Liver (tissue), 9 donors: ENCODE data around the gene GUCY1A2. TPM values are rescaled to one million over a fixed set of nuclear protein-coding genes. Genes with fewer than 3 reads are reported as not detected.

Experiments
- DNase-seq: peaks from one replicate; pipeline ENCODE4 v3.0.0-alpha.2; 2017; ENCODE audit warnings: low spot score
- H3K27ac ChIP-seq, 2 donors: one replicate each; pipeline ENCODE4 v1.7.0; 2013; ENCODE audit warnings: inconsistent platforms in 2 of 2, low read length in 2 of 2, control low read depth in 1 of 2, low read depth in 1 of 2, mild to moderate bottlenecking in 1 of 2
- H3K27me3 ChIP-seq, 4 donors: one replicate each; pipeline versions ENCODE4 v1.6.1 to v1.7.0; 2013; ENCODE audit warnings: low read length in 3 of 4, inconsistent platforms in 1 of 4, mild to moderate bottlenecking in 1 of 4, moderate library complexity in 1 of 4; ENCODE audit not compliant: control insufficient read depth in 4 of 4, insufficient read depth in 4 of 4
- H3K36me3 ChIP-seq, 4 donors: one replicate each; pipeline versions ENCODE4 v1.6.1 to v1.7.0; 2013; ENCODE audit warnings: low read length in 3 of 4, mild to moderate bottlenecking in 3 of 4, low read depth in 1 of 4, moderate library complexity in 1 of 4; ENCODE audit not compliant: control insufficient read depth in 4 of 4, insufficient read depth in 3 of 4
- H3K4me1 ChIP-seq, 4 donors: one replicate each; pipeline versions ENCODE4 v1.6.1 to v1.7.0; 2013; ENCODE audit warnings: low read length in 3 of 4, mild to moderate bottlenecking in 3 of 4, moderate library complexity in 1 of 4; ENCODE audit not compliant: control insufficient read depth in 4 of 4, insufficient read depth in 4 of 4
- H3K4me3 ChIP-seq, 3 donors: one replicate each; pipeline versions ENCODE4 v1.6.1 to v1.7.0; 2013; ENCODE audit warnings: low read length in 3 of 3, control low read depth in 1 of 3, low read depth in 1 of 3, mild to moderate bottlenecking in 1 of 3
- H3K9ac ChIP-seq, 2 donors: one replicate each; pipeline ENCODE4 v1.7.0; 2013; ENCODE audit warnings: low read length in 2 of 2, mild to moderate bottlenecking in 2 of 2, moderate library complexity in 2 of 2, control low read depth in 1 of 2, low read depth in 1 of 2
- H3K9me3 ChIP-seq, 4 donors: one replicate each; pipeline versions ENCODE4 v1.6.1 to v1.7.0; 2013; ENCODE audit warnings: low read length in 3 of 4; ENCODE audit not compliant: control insufficient read depth in 4 of 4
- EGR1 ChIP-seq, 2 donors: IDR thresholded peaks; 2 replicates each; pipeline ENCODE4 v1.6.1; 2016 to 2018; ENCODE audit warnings: antibody characterized with exemption in 2 of 2, low read depth in 2 of 2
- FOXA1 ChIP-seq: IDR thresholded peaks from 2 replicates; pipeline ENCODE4 v1.6.1; 2016; ENCODE audit warnings: antibody characterized with exemption
- FOXA2 ChIP-seq: IDR thresholded peaks from 2 replicates; pipeline ENCODE4 v1.6.1; 2016; ENCODE audit warnings: antibody characterized with exemption
- GABPA ChIP-seq, 2 donors: IDR thresholded peaks in 1 of 2; conservative IDR thresholded peaks in 1 of 2; 2 replicates each; pipeline ENCODE4 v1.6.1; 2016; ENCODE audit warnings: antibody characterized with exemption in 2 of 2, mild to moderate bottlenecking in 1 of 2, moderate library complexity in 1 of 2
- HNF4G ChIP-seq: IDR thresholded peaks from 2 replicates; pipeline ENCODE4 v1.6.1; 2016; ENCODE audit warnings: antibody characterized with exemption
- JUND ChIP-seq, 2 donors: IDR thresholded peaks; 2 replicates each; pipeline ENCODE4 v1.6.1; 2016; ENCODE audit warnings: antibody characterized with exemption in 2 of 2
- NR2F2 ChIP-seq: IDR thresholded peaks from 2 replicates; pipeline ENCODE4 v1.6.1; 2016; ENCODE audit warnings: antibody characterized with exemption
- RAD21 ChIP-seq, 2 donors: IDR thresholded peaks; 2 replicates each; pipeline ENCODE4 v1.6.1; 2016; ENCODE audit warnings: antibody characterized with exemption in 2 of 2, mild to moderate bottlenecking in 2 of 2
- RXRA ChIP-seq, 2 donors: IDR thresholded peaks; 2 replicates each; pipeline ENCODE4 v1.6.1; 2017 to 2018; ENCODE audit warnings: antibody characterized with exemption in 2 of 2, mild to moderate bottlenecking in 1 of 2
- SP1 ChIP-seq: IDR thresholded peaks from 2 replicates; pipeline ENCODE4 v1.6.1; 2018; ENCODE audit warnings: antibody characterized with exemption, mild to moderate bottlenecking
- TAF1 ChIP-seq: conservative IDR thresholded peaks from 2 replicates; pipeline ENCODE4 v1.6.1; 2016; ENCODE audit warnings: antibody characterized with exemption, mild to moderate bottlenecking
- YY1 ChIP-seq: IDR thresholded peaks from 2 replicates; pipeline ENCODE4 v1.6.1; 2016; ENCODE audit warnings: antibody characterized with exemption, mild to moderate bottlenecking
- ZBTB33 ChIP-seq: IDR thresholded peaks from 2 replicates; pipeline ENCODE4 v1.6.1; 2016; ENCODE audit warnings: antibody characterized with exemption
- WGBS: extraction: QIAGEN DNeasy Blood & Tissue Kit; methylation state at CpG from one replicate; pipeline ENCODE4 v1.1.7; 2013; 5-methylcytosine and 5-hydroxymethylcytosine counted together
- polyA plus RNA-seq, 2 donors: library from polyadenylated mRNA; stranded (reverse) in 1 of 2; unstranded in 1 of 2; fragments of 200-250 nt in 1 of 2; fragments of >200 nt in 1 of 2; fragmentation: Nextera tagmentation in 1 of 2; extraction: Ambion mirVana in 1 of 2; gene quantifications; one replicate each; pipeline versions ENCODE4 v1.2.1 to v1.2.3, GENCODE V29; 2013 to 2015
- total RNA-seq, 2 donors: library from RNA; depleted of rRNA; stranded (reverse); fragments of >200 nt; gene quantifications; one replicate each; pipeline ENCODE4 v1.2.3, GENCODE V29; 2014
- TF ChIP-seq, protein P1 (sequence below): fragments of 150-350 bp; IDR thresholded peaks from 2 replicates; pipeline ENCODE4 v1.5.1; 2017; ENCODE audit warnings: improper control_type of control experiment, low read depth, low read length; ENCODE audit not compliant: missing input control
- TF ChIP-seq, protein P2 (sequence below): IDR thresholded peaks from 2 replicates; pipeline ENCODE4 v1.6.1; 2016; ENCODE audit warnings: antibody characterized with exemption, mild to moderate bottlenecking
- TF ChIP-seq, protein P3 (sequence below): IDR thresholded peaks from 2 replicates; pipeline ENCODE4 v1.6.1; 2016; ENCODE audit warnings: antibody characterized with exemption
- TF ChIP-seq, protein P4 (sequence below): IDR thresholded peaks from 2 replicates; pipeline ENCODE4 v1.6.1; 2016; ENCODE audit warnings: antibody characterized with exemption
- donor health status: healthy.
- donor health status: healthy.
- donor health status: healthy.
- donor health status: healthy.
- donor health status: healthy.

GUCY1A2 gene
- total and polyA plus RNA-seq, 4 donors: 0.55 to 4.4 (median 1.7) TPM

- TF ChIP-seq, protein P1, sequence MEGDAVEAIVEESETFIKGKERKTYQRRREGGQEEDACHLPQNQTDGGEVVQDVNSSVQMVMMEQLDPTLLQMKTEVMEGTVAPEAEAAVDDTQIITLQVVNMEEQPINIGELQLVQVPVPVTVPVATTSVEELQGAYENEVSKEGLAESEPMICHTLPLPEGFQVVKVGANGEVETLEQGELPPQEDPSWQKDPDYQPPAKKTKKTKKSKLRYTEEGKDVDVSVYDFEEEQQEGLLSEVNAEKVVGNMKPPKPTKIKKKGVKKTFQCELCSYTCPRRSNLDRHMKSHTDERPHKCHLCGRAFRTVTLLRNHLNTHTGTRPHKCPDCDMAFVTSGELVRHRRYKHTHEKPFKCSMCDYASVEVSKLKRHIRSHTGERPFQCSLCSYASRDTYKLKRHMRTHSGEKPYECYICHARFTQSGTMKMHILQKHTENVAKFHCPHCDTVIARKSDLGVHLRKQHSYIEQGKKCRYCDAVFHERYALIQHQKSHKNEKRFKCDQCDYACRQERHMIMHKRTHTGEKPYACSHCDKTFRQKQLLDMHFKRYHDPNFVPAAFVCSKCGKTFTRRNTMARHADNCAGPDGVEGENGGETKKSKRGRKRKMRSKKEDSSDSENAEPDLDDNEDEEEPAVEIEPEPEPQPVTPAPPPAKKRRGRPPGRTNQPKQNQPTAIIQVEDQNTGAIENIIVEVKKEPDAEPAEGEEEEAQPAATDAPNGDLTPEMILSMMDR: no peak
- TF ChIP-seq NR2F2: no peak
- no peak for TF ChIP-seq JUND (IDR thresholded peaks at IDR 0.05)
- TF ChIP-seq GABPA (IDR thresholded peaks at IDR 0.05 in 1 of 2, conservative IDR thresholded peaks at IDR 0.05 in 1 of 2): no peak
- TF ChIP-seq EGR1 (IDR thresholded peaks at IDR 0.05; ENCODE audit: low read depth in 2 of 2): no peak
- no peak for TF ChIP-seq FOXA1
- TF ChIP-seq HNF4G: no peak
- TF ChIP-seq FOXA2: no peak
- no peak for TF ChIP-seq TAF1
Observed at GRCh38 chr11:106971864-106972263, 46.4 kb downstream of the GUCY1A2 start (continued).

DNA sequence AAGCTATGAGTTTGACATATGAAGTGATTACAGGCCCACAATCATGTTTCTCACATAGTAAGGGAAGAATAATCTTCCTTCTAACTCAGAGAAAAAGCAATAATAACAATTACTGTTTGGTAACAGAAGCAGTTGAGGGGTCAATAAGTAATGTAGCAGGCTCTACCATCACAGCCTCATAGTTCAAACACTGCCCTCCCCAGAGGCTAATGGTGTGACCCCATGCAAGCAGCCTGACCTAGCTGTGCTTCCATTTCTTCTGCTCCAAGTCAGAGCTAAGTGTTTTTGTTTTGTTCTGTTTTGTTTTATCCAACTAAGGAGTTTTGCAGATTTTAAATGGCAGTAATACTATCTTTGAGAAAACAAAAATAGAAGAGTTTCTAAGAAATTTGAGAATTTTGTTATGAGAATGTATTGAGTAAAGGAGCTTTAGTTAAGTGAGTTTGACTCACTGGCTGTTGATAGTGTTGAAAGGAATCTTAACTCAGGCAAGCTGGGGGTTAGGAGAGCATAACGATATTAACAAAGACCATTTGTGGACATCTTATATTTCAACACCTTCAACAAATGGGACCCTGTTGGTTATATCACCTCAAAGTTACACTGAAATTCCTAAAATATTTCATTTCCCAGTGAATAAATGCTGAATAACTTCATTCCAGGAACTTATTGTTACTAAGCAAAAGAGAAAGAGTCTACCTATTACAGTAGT is 48.5 kb downstream of the GUCY1A2 start:
- H3K27me3 ChIP-seq: peaks cover 0 to 3% (median 0%) of the 10 kb centered on the region in 4 donors
- WGBS: 86% methylated on average over 1 of the region's 1 CpG
- no peak overlapping the region for H3K4me3 ChIP-seq
- H3K4me1 ChIP-seq: no peaks in the 10 kb centered on the region
- H3K27ac ChIP-seq: no peak overlapping the region
- TF ChIP-seq HNF4G (no peak), ZBTB33 (no peak), NR2F2 (no peak), YY1 (no peak), RAD21 (IDR thresholded peaks at IDR 0.05) (no peak), GABPA (IDR thresholded peaks at IDR 0.05 in 1 of 2, conservative IDR thresholded peaks at IDR 0.05 in 1 of 2) (no peak), FOXA1 (no peak), TAF1 (no peak), SP1 (no peak), RXRA (IDR thresholded peaks at IDR 0.05) (no peak)
- TF ChIP-seq, protein P1: no peak
- TF ChIP-seq, protein P2, sequence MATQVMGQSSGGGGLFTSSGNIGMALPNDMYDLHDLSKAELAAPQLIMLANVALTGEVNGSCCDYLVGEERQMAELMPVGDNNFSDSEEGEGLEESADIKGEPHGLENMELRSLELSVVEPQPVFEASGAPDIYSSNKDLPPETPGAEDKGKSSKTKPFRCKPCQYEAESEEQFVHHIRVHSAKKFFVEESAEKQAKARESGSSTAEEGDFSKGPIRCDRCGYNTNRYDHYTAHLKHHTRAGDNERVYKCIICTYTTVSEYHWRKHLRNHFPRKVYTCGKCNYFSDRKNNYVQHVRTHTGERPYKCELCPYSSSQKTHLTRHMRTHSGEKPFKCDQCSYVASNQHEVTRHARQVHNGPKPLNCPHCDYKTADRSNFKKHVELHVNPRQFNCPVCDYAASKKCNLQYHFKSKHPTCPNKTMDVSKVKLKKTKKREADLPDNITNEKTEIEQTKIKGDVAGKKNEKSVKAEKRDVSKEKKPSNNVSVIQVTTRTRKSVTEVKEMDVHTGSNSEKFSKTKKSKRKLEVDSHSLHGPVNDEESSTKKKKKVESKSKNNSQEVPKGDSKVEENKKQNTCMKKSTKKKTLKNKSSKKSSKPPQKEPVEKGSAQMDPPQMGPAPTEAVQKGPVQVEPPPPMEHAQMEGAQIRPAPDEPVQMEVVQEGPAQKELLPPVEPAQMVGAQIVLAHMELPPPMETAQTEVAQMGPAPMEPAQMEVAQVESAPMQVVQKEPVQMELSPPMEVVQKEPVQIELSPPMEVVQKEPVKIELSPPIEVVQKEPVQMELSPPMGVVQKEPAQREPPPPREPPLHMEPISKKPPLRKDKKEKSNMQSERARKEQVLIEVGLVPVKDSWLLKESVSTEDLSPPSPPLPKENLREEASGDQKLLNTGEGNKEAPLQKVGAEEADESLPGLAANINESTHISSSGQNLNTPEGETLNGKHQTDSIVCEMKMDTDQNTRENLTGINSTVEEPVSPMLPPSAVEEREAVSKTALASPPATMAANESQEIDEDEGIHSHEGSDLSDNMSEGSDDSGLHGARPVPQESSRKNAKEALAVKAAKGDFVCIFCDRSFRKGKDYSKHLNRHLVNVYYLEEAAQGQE: no peak
- TF ChIP-seq, protein P3, sequence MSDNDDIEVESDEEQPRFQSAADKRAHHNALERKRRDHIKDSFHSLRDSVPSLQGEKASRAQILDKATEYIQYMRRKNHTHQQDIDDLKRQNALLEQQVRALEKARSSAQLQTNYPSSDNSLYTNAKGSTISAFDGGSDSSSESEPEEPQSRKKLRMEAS: no peak
- TF ChIP-seq, protein P4, sequence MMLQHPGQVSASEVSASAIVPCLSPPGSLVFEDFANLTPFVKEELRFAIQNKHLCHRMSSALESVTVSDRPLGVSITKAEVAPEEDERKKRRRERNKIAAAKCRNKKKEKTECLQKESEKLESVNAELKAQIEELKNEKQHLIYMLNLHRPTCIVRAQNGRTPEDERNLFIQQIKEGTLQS: no peak
- no peaks in the 10 kb centered on the region for H3K9me3 ChIP-seq
- H3K36me3 ChIP-seq: no peaks in the 10 kb centered on the region
- no peak overlapping the region for H3K9ac ChIP-seq
- no peak for DNase-seq
